HCT116 (cell line): Measurements from ENCODE around the gene TMEM123. TPM values are rescaled to one million over a fixed set of nuclear protein-coding genes. Genes with fewer than 3 reads are reported as not detected.

ENCODE experiments used
- ATAC-seq: fragments of 200-7000 bp; cut with Tn5 transposase; 2 replicates; pipeline ENCODE4 v1.9.1; 2020; ENCODE audit warnings: mild to moderate bottlenecking, moderate library complexity
- BruUV-seq: library from RNA; stranded (reverse); fragments of 400-500 nt; replicated peaks from 2 replicates; lab custom pipeline; 2021; lab: Mats Ljungman, UMichigan
- CTCF ChIA-PET: fragments of 300-600 bp; sonication (Branson Sonifier 250); formaldehyde crosslinking; loops from one replicate; lab custom pipeline; 2021; ENCODE audit warnings: antibody characterized with exemption; lab: Charles Lee
- POLR2A ChIA-PET: fragments of 300-600, 350-600 bp; sonication (Branson Sonifier 250); formaldehyde crosslinking; loops from one replicate; lab custom pipeline; 2021; ENCODE audit warnings: antibody characterized with exemption; lab: Charles Lee
- RAD21 ChIA-PET, 2 experiments: fragments of 300-600 bp; sonication (Branson Sonifier 250); formaldehyde crosslinking; loops; one replicate each; lab custom pipeline; 2023; ENCODE audit warnings: low total read pairs in 2 of 2; ENCODE audit not compliant: uncharacterized antibody in 2 of 2, unreplicated experiment in 2 of 2, low non-redundant PET in 1 of 2; lab: Charles Lee
- DNase-seq: peaks from one replicate; pipeline ENCODE4 v3.0.0-alpha.2; 2010; ENCODE audit warnings: low read depth, low spot score
- H2AFZ ChIP-seq: fragments of 200-600 bp; shearing (Covaris generic), sonication (generic); 2 replicates; pipeline ENCODE4 v1.6.1; 2017; ENCODE audit warnings: low read depth, mixed run types, mixed read lengths, antibody characterized with exemption, low read length; ENCODE audit not compliant: poor library complexity, severe bottlenecking
- H3K27ac ChIP-seq: 2 replicates; pipeline ENCODE4 v1.5.1; 2012; ENCODE audit warnings: low read depth, low read length
- H3K27me3 ChIP-seq: fragments of 200-600 bp; sonication (generic); 2 replicates; pipeline ENCODE4 v1.6.1; 2016; ENCODE audit warnings: mixed run types, low read length, mixed read lengths; ENCODE audit not compliant: insufficient read depth
- H3K36me3 ChIP-seq, 2 experiments: fragments of 200-500 bp in 1 of 2; fragments of 200-600 bp in 1 of 2; sonication (Bioruptor generic) in 1 of 2; sonication (generic) in 1 of 2; 2 replicates each; pipeline versions ENCODE4 v1.5.1 to v1.6.1; 2014 to 2016; ENCODE audit warnings: low read length in 2 of 2, inconsistent platforms in 1 of 2, mixed read lengths in 1 of 2, mixed run types in 1 of 2; ENCODE audit not compliant: insufficient read depth in 2 of 2, control insufficient read depth in 1 of 2
- H3K4me1 ChIP-seq, 2 experiments: fragments of 200-600 bp in 1 of 2; sonication (generic) in 1 of 2; 2 replicates each; pipeline versions ENCODE4 v1.5.1 to v1.6.1; 2012 to 2017; ENCODE audit warnings: low read length in 2 of 2, inconsistent platforms in 1 of 2, mild to moderate bottlenecking in 1 of 2, mixed read lengths in 1 of 2, mixed run types in 1 of 2, moderate library complexity in 1 of 2; ENCODE audit not compliant: insufficient read depth in 2 of 2, control insufficient read depth in 1 of 2
- H3K4me2 ChIP-seq: fragments of 200-600 bp; sonication (generic); 2 replicates; pipeline ENCODE4 v1.6.1; 2017; ENCODE audit warnings: mixed run types, low read length, mixed read lengths
- H3K4me3 ChIP-seq, 2 experiments: fragments of 200-600 bp in 1 of 2; sonication (generic) in 1 of 2; replicated peaks in 1 of 2; 2 replicates each; pipeline ENCODE4 v1.5.1; 2011 to 2016; ENCODE audit warnings: low read length in 2 of 2, control low read depth in 1 of 2, low read depth in 1 of 2, mild to moderate bottlenecking in 1 of 2, mixed read lengths in 1 of 2, mixed run types in 1 of 2
- H3K79me2 ChIP-seq: fragments of 200-600 bp; sonication (generic); 2 replicates; pipeline ENCODE4 v1.6.1; 2017; ENCODE audit warnings: mild to moderate bottlenecking, mixed run types, low read length, moderate library complexity, mixed read lengths; ENCODE audit not compliant: insufficient read depth
- H3K9ac ChIP-seq: fragments of 200-600 bp; sonication (generic); 2 replicates; pipeline ENCODE4 v1.6.1; 2016; ENCODE audit warnings: low read length, mixed read lengths
- H3K9me2 ChIP-seq: fragments of 200-600 bp; sonication (generic), shearing (Covaris generic); 2 replicates; pipeline ENCODE4 v1.6.1; 2017; ENCODE audit warnings: mixed run types, mild to moderate bottlenecking, moderate library complexity; ENCODE audit not compliant: insufficient read depth
- H3K9me3 ChIP-seq, 2 experiments: fragments of 200-500 bp in 1 of 2; fragments of 200-600 bp in 1 of 2; sonication (Bioruptor generic) in 1 of 2; sonication (generic) in 1 of 2; 2 replicates each; pipeline ENCODE4 v1.6.1; 2014 to 2017; ENCODE audit warnings: low read length in 2 of 2, mixed read lengths in 2 of 2, inconsistent platforms in 1 of 2, low read depth in 1 of 2, mild to moderate bottlenecking in 1 of 2, mixed run types in 1 of 2, moderate library complexity in 1 of 2; ENCODE audit not compliant: control insufficient read depth in 1 of 2, insufficient read depth in 1 of 2
- H4K20me1 ChIP-seq: fragments of 200-600 bp; sonication (generic), shearing (Covaris generic); 2 replicates; pipeline ENCODE4 v1.6.1; 2017; ENCODE audit warnings: mixed run types, mild to moderate bottlenecking, moderate library complexity; ENCODE audit not compliant: insufficient read depth
- CEBPB ChIP-seq: IDR thresholded peaks from 2 replicates; pipeline ENCODE4 v1.6.1; 2012; ENCODE audit warnings: low read depth
- EZH2phosphoT487 ChIP-seq: fragments of 200-600 bp; IDR thresholded peaks from 2 replicates; pipeline ENCODE4 v1.6.1; 2018; ENCODE audit warnings: antibody characterized with exemption, borderline replicate concordance
- POLR2A ChIP-seq: IDR thresholded peaks from 2 replicates; pipeline ENCODE4 v1.7.0; 2011; ENCODE audit warnings: borderline replicate concordance; ENCODE audit not compliant: insufficient read depth, insufficient read length; ENCODE audit errors: extremely low read depth
- POLR2AphosphoS5 ChIP-seq: IDR thresholded peaks from 2 replicates; pipeline ENCODE4 v1.6.1; 2011; ENCODE audit warnings: mild to moderate bottlenecking, low read depth, low read length, moderate library complexity
- ZBTB33 ChIP-seq: IDR thresholded peaks from 2 replicates; pipeline ENCODE4 v1.6.1; 2011; ENCODE audit warnings: mild to moderate bottlenecking, low read length, moderate library complexity; ENCODE audit not compliant: insufficient replicate concordance; ENCODE audit errors: extremely low read depth
- ZNF274 ChIP-seq: fragments of 200-500 bp; sonication (Bioruptor generic); IDR thresholded peaks from 2 replicates; pipeline ENCODE4 v1.6.1; 2014; ENCODE audit warnings: mild to moderate bottlenecking, low read depth, low read length, inconsistent platforms
- intact Hi-C: fragments of 100-400 bp; cut with micrococcal nuclease; formaldehyde crosslinking; loops from 2 replicates; pipeline ENCODE4 v1.10.0; 2022
- total RNA-seq: library from RNA; stranded (reverse); gene quantifications from one replicate; pipeline ENCODE4 v1.2.1, GENCODE V29; 2021; ENCODE audit not compliant: unreplicated experiment
- TF ChIP-seq, protein P1 (sequence below): IDR thresholded peaks from 2 replicates; pipeline ENCODE4 v1.6.1; 2012; ENCODE audit warnings: low read depth

The TMEM123 gene
- total RNA-seq, 1 experiment from 2014 or later: 217 TPM

DNA sequence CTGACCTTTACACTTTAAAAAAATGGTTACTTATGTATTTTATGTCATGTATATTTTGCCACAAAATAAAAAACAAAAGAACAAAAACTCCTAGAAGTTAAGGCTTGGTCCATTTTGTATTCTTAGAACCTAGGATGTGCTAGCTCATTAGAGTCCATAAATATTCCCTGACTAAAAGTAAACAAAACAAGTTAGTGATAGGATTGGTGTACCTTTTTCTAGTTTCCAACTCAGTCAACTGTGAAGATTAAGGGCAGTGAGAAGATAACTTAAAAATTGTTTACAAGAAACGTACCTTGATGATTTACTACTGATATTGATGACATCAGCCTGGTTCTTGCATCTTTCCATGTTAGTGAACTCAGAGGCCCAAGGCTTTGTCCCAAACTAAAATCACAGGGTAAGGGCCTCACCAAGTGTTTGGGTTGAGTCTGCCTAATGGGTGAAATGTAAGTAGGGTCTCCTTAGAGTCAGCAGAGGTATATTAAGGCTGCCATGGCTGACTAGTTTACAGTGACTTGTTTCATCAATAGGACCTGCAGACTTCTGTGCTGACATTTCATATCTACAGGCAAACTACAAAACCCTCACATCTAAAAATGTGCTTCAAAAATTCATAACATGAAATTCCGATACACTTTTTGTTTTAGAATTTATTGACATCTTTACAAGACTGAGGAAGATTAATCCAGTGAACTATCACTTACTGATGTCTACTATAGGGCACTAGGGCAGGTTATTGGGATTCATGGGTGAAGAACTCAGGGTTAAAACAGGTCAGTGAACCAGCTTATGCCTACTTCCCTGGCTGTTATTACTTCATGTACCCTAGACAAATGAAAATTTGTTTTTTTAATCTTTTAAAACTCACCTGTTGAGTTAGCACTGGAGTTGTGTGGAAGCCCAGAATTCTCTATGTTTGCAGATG is 4.4 kb downstream of the TMEM123 start:
- Histone ChIP-seq H3K27ac (no peak overlapping the region), H4K20me1 (peaks cover 21% of the 10 kb centered on the region; the same call in 1 of the 2 replicates), H3K36me3 (peaks cover 8 to 32% of the 10 kb centered on the region in 2 experiments; a peak in 2 of 4 replicates), H3K4me2 (no peak overlapping the region)
- RAD21 ChIA-PET: no interaction called here
- TF ChIP-seq, protein P1, sequence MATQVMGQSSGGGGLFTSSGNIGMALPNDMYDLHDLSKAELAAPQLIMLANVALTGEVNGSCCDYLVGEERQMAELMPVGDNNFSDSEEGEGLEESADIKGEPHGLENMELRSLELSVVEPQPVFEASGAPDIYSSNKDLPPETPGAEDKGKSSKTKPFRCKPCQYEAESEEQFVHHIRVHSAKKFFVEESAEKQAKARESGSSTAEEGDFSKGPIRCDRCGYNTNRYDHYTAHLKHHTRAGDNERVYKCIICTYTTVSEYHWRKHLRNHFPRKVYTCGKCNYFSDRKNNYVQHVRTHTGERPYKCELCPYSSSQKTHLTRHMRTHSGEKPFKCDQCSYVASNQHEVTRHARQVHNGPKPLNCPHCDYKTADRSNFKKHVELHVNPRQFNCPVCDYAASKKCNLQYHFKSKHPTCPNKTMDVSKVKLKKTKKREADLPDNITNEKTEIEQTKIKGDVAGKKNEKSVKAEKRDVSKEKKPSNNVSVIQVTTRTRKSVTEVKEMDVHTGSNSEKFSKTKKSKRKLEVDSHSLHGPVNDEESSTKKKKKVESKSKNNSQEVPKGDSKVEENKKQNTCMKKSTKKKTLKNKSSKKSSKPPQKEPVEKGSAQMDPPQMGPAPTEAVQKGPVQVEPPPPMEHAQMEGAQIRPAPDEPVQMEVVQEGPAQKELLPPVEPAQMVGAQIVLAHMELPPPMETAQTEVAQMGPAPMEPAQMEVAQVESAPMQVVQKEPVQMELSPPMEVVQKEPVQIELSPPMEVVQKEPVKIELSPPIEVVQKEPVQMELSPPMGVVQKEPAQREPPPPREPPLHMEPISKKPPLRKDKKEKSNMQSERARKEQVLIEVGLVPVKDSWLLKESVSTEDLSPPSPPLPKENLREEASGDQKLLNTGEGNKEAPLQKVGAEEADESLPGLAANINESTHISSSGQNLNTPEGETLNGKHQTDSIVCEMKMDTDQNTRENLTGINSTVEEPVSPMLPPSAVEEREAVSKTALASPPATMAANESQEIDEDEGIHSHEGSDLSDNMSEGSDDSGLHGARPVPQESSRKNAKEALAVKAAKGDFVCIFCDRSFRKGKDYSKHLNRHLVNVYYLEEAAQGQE: no peak
- TF ChIP-seq CEBPB (no peak), ZBTB33 (no peak), POLR2A (no peak), ZNF274 (no peak), POLR2AphosphoS5 (no peak), EZH2phosphoT487 (no peak)
- TF ChIP-seq, all 23 proteins: peak for 0
- H3K79me2 ChIP-seq: peaks cover 93% of the 10 kb centered on the region
- H3K4me3 ChIP-seq: no peak overlapping the region
- ATAC-seq (no peak), DNase-seq (no peak)
- ChIA-PET CTCF (no interaction called here), POLR2A (no interaction called here)
- no peaks in the 10 kb centered on the region for H3K9me3 ChIP-seq
- no peaks in the 10 kb centered on the region for H3K27me3 ChIP-seq
- intact Hi-C loops: no loop called here
- peaks cover under 1 to 43% of the 10 kb centered on the region in 2 experiments for H3K4me1 ChIP-seq
- H3K9me2 ChIP-seq: no peaks in the 10 kb centered on the region
- H2AFZ ChIP-seq: no peak overlapping the region
- no TSS peak for BruUV-seq
- no peak overlapping the region for H3K9ac ChIP-seq
